T-helper 2 cell treated with Interferon-gamma antibody and Interleukin-4, amounts not matched to agents 5 μg/mL and 100 μg/mL, for 36 hours (primary cell): ENCODE data around the gene ITGAD.

Source experiments
- DNase-seq: peaks from one replicate; pipeline ENCODE4 v3.0.0; 2021; ENCODE audit warnings: low spot score
- H3K27ac Mint-ChIP-seq: one replicate; pipeline ENCODE4 v1.8.0; 2021; ENCODE audit warnings: mild to moderate bottlenecking, mixed read lengths
- H3K27me3 Mint-ChIP-seq: one replicate; pipeline ENCODE4 v1.8.0; 2021; ENCODE audit warnings: low read depth, mixed read lengths
- H3K36me3 Mint-ChIP-seq: one replicate; pipeline ENCODE4 v1.8.0; 2021; ENCODE audit warnings: low read depth, mixed read lengths
- H3K4me1 Mint-ChIP-seq: one replicate; pipeline ENCODE4 v1.8.0; 2021; ENCODE audit warnings: low read depth, mixed read lengths
- H3K4me3 Mint-ChIP-seq: one replicate; pipeline ENCODE4 v1.8.0; 2022; ENCODE audit warnings: mild to moderate bottlenecking, moderate library complexity, mixed read lengths
- H3K9me3 Mint-ChIP-seq: one replicate; pipeline ENCODE4 v1.8.0; 2021; ENCODE audit warnings: mixed read lengths

ITGAD gene

DNA sequence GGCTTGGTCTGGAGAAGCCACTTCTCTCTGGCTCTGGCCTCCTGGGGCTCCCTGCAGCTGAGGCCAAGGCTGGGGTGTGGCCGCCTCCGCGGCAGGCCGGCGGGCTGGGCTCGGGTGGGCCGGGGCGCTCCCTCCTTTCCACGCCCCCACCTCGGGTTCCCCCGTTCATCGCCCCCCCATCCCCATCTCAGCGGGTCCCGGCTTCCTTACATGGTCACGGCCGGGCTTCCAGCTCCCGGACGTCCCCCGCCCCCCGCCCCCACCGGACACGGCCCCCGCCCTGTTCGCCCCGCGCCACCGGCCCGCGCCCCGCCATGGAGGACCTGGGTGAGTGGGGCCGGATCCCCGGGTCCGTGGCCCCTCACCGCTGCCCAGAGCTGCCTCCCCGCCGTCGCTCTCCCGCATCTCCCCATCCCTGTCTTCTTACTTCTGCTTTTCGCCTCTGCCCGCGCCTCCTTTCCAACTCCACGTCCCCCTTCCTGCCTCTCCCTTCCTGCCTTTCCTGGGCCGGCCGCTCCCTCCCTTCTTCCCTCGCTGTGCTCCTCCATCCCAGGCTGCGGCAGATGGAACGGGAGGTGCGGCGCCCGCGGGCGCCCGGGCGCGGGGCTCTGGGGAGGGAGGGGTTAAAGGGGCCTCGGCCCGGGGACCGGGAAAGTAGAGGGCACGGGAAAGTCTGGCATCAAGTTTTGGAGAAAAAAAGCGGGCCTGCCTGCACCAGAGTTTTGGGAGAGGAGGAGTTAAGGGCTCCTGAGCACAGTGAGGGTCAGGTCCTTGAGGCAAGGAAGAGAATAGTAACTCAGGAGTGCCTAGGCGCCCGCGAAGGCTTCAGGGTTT, 79.0 kb downstream of the ITGAD start, which contains the start of gene TGFB1I1:
Gene TGFB1I1 (plus strand): TSS at position 278 of the 834 bp plus-strand sequence. CDS start 37 bp downstream, at position 315.
- H3K9me3 Mint-ChIP-seq, result no peaks in the 10 kb centered on the region
- H3K4me1 Mint-ChIP-seq, result peaks cover 16% of the 10 kb centered on the region
- H3K27me3 Mint-ChIP-seq, result peaks cover 35% of the 10 kb centered on the region
- H3K36me3 Mint-ChIP-seq, result peaks cover 5% of the 10 kb centered on the region
- H3K27ac Mint-ChIP-seq, result no peak within 1 kb of the TSS
- H3K4me3 Mint-ChIP-seq, result peak within 1 kb of the TSS; percentile 71
- no peak for DNase-seq

DNA sequence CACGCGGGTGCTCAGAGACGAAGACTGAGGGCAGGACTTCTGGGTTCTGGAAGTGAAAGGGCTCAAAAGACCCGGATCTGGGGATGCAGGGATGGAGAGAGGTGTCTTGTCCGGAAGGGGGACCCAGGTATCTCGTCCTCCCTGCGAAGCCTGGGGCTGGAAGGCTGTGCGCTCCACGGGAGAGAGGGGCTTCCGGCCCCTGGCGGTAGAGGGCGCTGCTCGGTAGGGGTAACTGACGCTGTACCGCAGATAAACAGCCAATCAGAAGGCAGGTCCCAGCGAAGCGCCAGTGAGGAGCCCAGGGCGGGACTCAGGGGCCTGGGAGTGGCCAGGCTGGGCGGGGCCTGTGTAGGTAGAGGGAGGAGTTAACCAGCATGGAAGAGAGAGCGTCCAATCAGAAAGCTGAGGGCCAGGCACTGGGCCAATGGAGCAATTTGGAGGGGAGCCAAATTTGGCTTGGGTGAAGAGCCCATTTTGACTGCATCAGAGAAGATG, 79.6 kb downstream of the ITGAD start:
- Mint-ChIP-seq H3K27ac (no peak overlapping the region), H3K27me3 (peaks cover 36% of the 10 kb centered on the region), H3K36me3 (peaks cover 2% of the 10 kb centered on the region), H3K4me3 (peak overlapping the region; percentile 71), H3K4me1 (peaks cover 10% of the 10 kb centered on the region), H3K9me3 (no peaks in the 10 kb centered on the region)
- peak; percentile 30 for DNase-seq

DNA sequence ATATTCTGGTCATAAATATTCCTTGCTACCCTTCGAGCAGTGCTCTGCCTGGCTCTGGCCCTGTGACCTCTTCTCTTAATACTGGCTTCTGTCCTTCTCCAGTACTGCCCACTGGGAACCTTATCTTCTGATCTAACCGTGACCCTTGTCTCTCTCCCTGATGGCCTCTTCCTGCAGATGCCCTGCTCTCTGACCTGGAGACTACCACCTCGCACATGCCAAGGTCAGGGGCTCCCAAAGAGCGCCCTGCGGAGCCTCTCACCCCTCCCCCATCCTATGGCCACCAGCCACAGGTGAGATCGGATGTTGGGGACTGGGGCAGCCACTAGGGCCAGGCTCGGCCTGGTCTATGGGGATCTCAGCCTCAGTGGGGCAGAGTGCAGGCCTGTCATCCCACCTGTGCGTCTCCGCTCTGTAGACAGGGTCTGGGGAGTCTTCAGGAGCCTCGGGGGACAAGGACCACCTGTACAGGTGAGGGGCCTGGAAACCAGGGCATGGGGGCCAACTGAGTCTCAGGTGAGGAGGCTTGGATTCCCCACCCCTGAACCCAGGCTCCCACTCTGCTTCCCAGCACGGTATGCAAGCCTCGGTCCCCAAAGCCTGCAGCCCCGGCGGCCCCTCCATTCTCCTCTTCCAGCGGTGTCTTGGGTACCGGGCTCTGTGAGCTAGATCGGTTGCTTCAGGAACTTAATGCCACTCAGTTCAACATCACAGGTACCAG, 80.3 kb downstream of the ITGAD start:
- Mint-ChIP-seq H3K27me3 (peaks cover 40% of the 10 kb centered on the region), H3K4me3 (peak overlapping the region; percentile 13), H3K9me3 (no peaks in the 10 kb centered on the region), H3K27ac (no peak overlapping the region), H3K4me1 (peaks cover 9% of the 10 kb centered on the region), H3K36me3 (no peaks in the 10 kb centered on the region)
- no peak for DNase-seq

- H3K4me3 Mint-ChIP-seq, result peak overlapping the region; percentile 7
Measured at GRCh38 chr16:31474173-31474714, 81.1 kb downstream of the ITGAD start.

GRCh38 chr16:31474773-31475738, 81.9 kb downstream of the ITGAD start:
- Mint-ChIP-seq H3K36me3 (no peaks in the 10 kb centered on the region), H3K27me3 (peaks cover 43% of the 10 kb centered on the region), H3K4me3 (no peak overlapping the region), H3K27ac (no peak overlapping the region), H3K9me3 (no peaks in the 10 kb centered on the region), H3K4me1 (peaks cover 9% of the 10 kb centered on the region)
- DNase-seq, result no peak

More at GRCh38 chr16:31474173-31474714, 81.1 kb downstream of the ITGAD start:
- H3K4me1 Mint-ChIP-seq, result peaks cover 9% of the 10 kb centered on the region
- no peaks in the 10 kb centered on the region for H3K36me3 Mint-ChIP-seq
- peaks cover 40% of the 10 kb centered on the region for H3K27me3 Mint-ChIP-seq
- DNase-seq, result no peak
- no peak overlapping the region for H3K27ac Mint-ChIP-seq
- no peaks in the 10 kb centered on the region for H3K9me3 Mint-ChIP-seq

DNA sequence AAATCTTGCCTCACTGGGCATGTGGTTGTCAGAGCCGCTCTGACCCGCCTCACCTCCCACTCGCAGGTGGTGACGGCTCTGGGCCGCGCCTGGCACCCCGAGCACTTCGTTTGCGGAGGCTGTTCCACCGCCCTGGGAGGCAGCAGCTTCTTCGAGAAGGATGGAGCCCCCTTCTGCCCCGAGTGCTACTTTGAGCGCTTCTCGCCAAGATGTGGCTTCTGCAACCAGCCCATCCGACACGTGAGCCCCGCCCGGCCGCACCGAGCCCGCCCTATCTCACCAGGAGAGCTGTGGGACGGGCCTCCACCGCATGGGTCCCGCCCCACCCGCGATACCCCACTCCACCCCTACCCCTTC, 82.8 kb downstream of the ITGAD start:
- Mint-ChIP-seq H3K36me3 (no peaks in the 10 kb centered on the region), H3K27ac (peak overlapping the region; percentile 41), H3K4me3 (peak overlapping the region; percentile 87), H3K9me3 (no peaks in the 10 kb centered on the region), H3K27me3 (peaks cover 44% of the 10 kb centered on the region), H3K4me1 (peaks cover 9% of the 10 kb centered on the region)
- no peak for DNase-seq
